ENCODE data around the gene S100A5.
"Not testable (repeated sequence)": the region's sequence is repeated elsewhere in the genome, so short reads cannot be mapped to it uniquely, and the experiment has no call there.

S100A5 gene

GRCh38 chr1:153577624-153578051, 36.9 kb upstream of the S100A5 start:
- H3K9me3 ChIP-seq (ENCODE audit: control insufficient read depth in 2 of 2, low read length in 2 of 2) = no peaks in the 10 kb centered on the region
- no peak overlapping the region for H3K27ac ChIP-seq (ENCODE audit: low read length)
- no peak overlapping the region for H3K9ac ChIP-seq (ENCODE audit: low read length in 2 of 2)
- no peaks in the 10 kb centered on the region for H3K27me3 ChIP-seq (ENCODE audit: control insufficient read depth in 1 of 2, insufficient read depth in 2 of 2, low read length in 2 of 2)
- no peak overlapping the region for H3K4me3 ChIP-seq (ENCODE audit: low read length in 2 of 2)
- H3K4me1 ChIP-seq (ENCODE audit: control insufficient read depth, insufficient read depth, low read length) = no peaks in the 10 kb centered on the region
- no peaks in the 10 kb centered on the region for H3K36me3 ChIP-seq (ENCODE audit: control insufficient read depth in 2 of 2, insufficient read depth in 2 of 2, low read length in 2 of 2)

GRCh38 chr1:153577138-153577537, 36.4 kb upstream of the S100A5 start:
- Histone ChIP-seq H3K4me1 (ENCODE audit: control insufficient read depth, insufficient read depth, low read length) (no peaks in the 10 kb centered on the region), H3K9me3 (ENCODE audit: control insufficient read depth in 2 of 2, low read length in 2 of 2) (no peaks in the 10 kb centered on the region), H3K36me3 (ENCODE audit: control insufficient read depth in 2 of 2, insufficient read depth in 2 of 2, low read length in 2 of 2) (no peaks in the 10 kb centered on the region), H3K27ac (ENCODE audit: low read length) (no peak overlapping the region), H3K9ac (ENCODE audit: low read length in 2 of 2) (no peak overlapping the region), H3K4me3 (ENCODE audit: low read length in 2 of 2) (no peak overlapping the region), H3K27me3 (ENCODE audit: control insufficient read depth in 1 of 2, insufficient read depth in 2 of 2, low read length in 2 of 2) (no peaks in the 10 kb centered on the region)

DNA sequence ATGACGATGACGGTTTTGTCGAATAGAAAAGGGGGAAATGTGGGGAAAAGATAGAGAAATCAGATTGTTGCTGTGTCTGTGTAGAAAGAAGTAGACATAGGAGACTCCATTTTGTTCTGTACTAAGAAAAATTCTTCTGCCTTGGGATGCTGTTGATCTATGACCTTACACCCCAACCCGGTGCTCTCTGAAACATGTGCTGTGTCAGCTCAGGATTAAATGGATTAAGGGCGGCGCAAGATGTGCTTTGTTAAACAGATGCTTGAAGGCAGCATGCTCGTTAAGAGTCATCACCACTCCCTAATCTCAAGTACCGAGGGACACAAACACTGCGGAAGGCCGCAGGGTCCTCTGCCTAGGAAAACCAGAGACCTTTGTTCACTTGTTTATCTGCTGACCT, 34.8 kb upstream of the S100A5 start:
- H3K9me3 ChIP-seq (ENCODE audit: control insufficient read depth in 2 of 2, low read length in 2 of 2); H3K4me3 ChIP-seq (ENCODE audit: low read length in 2 of 2); H3K9ac ChIP-seq (ENCODE audit: low read length in 2 of 2); H3K36me3 ChIP-seq (ENCODE audit: control insufficient read depth in 2 of 2, insufficient read depth in 2 of 2, low read length in 2 of 2); H3K4me1 ChIP-seq (ENCODE audit: control insufficient read depth, insufficient read depth, low read length); H3K27me3 ChIP-seq (ENCODE audit: control insufficient read depth in 1 of 2, insufficient read depth in 2 of 2, low read length in 2 of 2); H3K27ac ChIP-seq (ENCODE audit: low read length): not testable (repeated sequence)

DNA sequence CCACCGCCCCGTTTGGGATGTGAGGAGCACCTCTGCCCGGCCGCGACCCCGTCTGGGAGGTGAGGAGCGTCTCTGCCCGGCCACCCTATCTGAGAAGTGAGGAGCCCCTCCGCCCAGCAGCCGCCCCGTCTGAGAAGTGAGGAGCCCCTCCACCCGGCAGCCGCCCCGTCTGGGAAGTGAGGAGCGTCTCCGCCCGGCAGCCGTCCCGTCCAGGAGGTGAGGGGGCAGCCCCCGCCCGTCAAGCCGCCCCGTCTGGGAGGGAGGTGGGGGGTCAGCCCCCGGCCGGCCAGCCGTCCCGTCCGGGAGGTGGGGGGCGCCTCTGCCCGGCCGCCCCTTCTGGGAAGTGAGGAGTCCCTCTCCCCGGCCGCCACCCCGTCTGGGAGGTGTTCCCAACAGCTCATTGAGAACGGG, 34.4 kb upstream of the S100A5 start:
- not testable (repeated sequence) for H3K36me3 ChIP-seq (ENCODE audit: control insufficient read depth in 2 of 2, insufficient read depth in 2 of 2, low read length in 2 of 2); H3K4me1 ChIP-seq (ENCODE audit: control insufficient read depth, insufficient read depth, low read length); H3K4me3 ChIP-seq (ENCODE audit: low read length in 2 of 2); H3K9me3 ChIP-seq (ENCODE audit: control insufficient read depth in 2 of 2, low read length in 2 of 2); H3K27ac ChIP-seq (ENCODE audit: low read length); H3K9ac ChIP-seq (ENCODE audit: low read length in 2 of 2); H3K27me3 ChIP-seq (ENCODE audit: control insufficient read depth in 1 of 2, insufficient read depth in 2 of 2, low read length in 2 of 2)

DNA sequence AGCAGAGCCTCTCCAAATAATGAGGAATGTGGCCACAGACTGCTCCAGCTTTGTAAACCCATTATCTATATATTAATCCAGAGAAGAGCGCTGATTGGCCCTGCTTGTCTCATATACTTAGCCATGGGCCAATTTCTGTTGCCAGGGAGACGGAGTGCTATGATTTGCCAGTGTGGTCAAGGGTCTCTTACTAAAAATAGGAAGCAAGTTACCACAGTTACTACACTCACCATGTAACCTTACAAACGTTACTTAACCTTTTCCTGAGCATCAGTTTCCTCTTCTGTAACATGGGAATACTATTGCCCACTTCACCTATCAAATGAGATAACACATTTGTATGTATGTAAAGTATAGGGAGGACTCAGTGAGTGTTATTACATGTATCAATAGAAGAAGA, 32.6 kb upstream of the S100A5 start:
- Histone ChIP-seq H3K27me3 (ENCODE audit: control insufficient read depth in 1 of 2, insufficient read depth in 2 of 2, low read length in 2 of 2) (no peaks in the 10 kb centered on the region), H3K9me3 (ENCODE audit: control insufficient read depth in 2 of 2, low read length in 2 of 2) (no peaks in the 10 kb centered on the region), H3K27ac (ENCODE audit: low read length) (peak overlapping the region; percentile 49), H3K36me3 (ENCODE audit: control insufficient read depth in 2 of 2, insufficient read depth in 2 of 2, low read length in 2 of 2) (no peaks in the 10 kb centered on the region), H3K4me1 (ENCODE audit: control insufficient read depth, insufficient read depth, low read length) (peaks cover 6% of the 10 kb centered on the region), H3K4me3 (ENCODE audit: low read length in 2 of 2) (no peak overlapping the region), H3K9ac (ENCODE audit: low read length in 2 of 2) (no peak overlapping the region)

GRCh38 chr1:153572569-153573015, 31.9 kb upstream of the S100A5 start:
- Histone ChIP-seq H3K27ac (ENCODE audit: low read length) (peak overlapping the region; percentile 49), H3K4me3 (ENCODE audit: low read length in 2 of 2) (no peak overlapping the region), H3K4me1 (ENCODE audit: control insufficient read depth, insufficient read depth, low read length) (peaks cover 13% of the 10 kb centered on the region), H3K36me3 (ENCODE audit: control insufficient read depth in 2 of 2, insufficient read depth in 2 of 2, low read length in 2 of 2) (no peaks in the 10 kb centered on the region), H3K27me3 (ENCODE audit: control insufficient read depth in 1 of 2, insufficient read depth in 2 of 2, low read length in 2 of 2) (no peaks in the 10 kb centered on the region), H3K9ac (ENCODE audit: low read length in 2 of 2) (peak overlapping the region; percentile 13 to 51), H3K9me3 (ENCODE audit: control insufficient read depth in 2 of 2, low read length in 2 of 2) (no peaks in the 10 kb centered on the region)

DNA sequence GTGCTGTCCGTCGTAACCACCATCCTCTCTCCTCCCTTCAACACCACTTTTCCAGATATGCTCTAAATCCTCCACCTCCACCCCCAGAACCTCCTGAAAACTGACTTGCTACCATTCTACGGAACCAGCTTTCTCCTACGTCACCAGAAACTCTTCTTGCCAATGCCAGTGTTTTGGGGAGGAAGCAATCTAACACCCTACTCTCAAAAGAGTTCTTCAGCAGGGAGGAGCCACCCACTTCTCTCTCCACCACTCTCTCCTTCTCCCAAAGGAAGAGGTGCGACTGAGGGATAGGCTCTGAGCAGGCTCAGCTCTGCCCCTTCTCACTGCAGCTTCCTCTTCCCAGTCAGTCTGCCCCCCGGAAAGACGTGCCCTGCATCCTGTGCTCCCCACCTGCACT, 31.0 kb upstream of the S100A5 start:
- H3K4me3 ChIP-seq (ENCODE audit: low read length in 2 of 2) = no peak overlapping the region
- no peaks in the 10 kb centered on the region for H3K36me3 ChIP-seq (ENCODE audit: control insufficient read depth in 2 of 2, insufficient read depth in 2 of 2, low read length in 2 of 2)
- H3K9ac ChIP-seq (ENCODE audit: low read length in 2 of 2) = no peak overlapping the region
- H3K27ac ChIP-seq (ENCODE audit: low read length) = no peak overlapping the region
- peaks cover 21% of the 10 kb centered on the region for H3K4me1 ChIP-seq (ENCODE audit: control insufficient read depth, insufficient read depth, low read length)
- H3K27me3 ChIP-seq (ENCODE audit: control insufficient read depth in 1 of 2, insufficient read depth in 2 of 2, low read length in 2 of 2) = no peaks in the 10 kb centered on the region
- H3K9me3 ChIP-seq (ENCODE audit: control insufficient read depth in 2 of 2, low read length in 2 of 2) = no peaks in the 10 kb centered on the region

GRCh38 chr1:153570874-153571273, 30.1 kb upstream of the S100A5 start:
- no peak overlapping the region for H3K9ac ChIP-seq (ENCODE audit: low read length in 2 of 2)
- H3K9me3 ChIP-seq (ENCODE audit: control insufficient read depth in 2 of 2, low read length in 2 of 2) = no peaks in the 10 kb centered on the region
- no peaks in the 10 kb centered on the region for H3K27me3 ChIP-seq (ENCODE audit: control insufficient read depth in 1 of 2, insufficient read depth in 2 of 2, low read length in 2 of 2)
- no peaks in the 10 kb centered on the region for H3K36me3 ChIP-seq (ENCODE audit: control insufficient read depth in 2 of 2, insufficient read depth in 2 of 2, low read length in 2 of 2)
- no peak overlapping the region for H3K27ac ChIP-seq (ENCODE audit: low read length)
- H3K4me1 ChIP-seq (ENCODE audit: control insufficient read depth, insufficient read depth, low read length) = peaks cover 29% of the 10 kb centered on the region
- H3K4me3 ChIP-seq (ENCODE audit: low read length in 2 of 2) = no peak overlapping the region

DNA sequence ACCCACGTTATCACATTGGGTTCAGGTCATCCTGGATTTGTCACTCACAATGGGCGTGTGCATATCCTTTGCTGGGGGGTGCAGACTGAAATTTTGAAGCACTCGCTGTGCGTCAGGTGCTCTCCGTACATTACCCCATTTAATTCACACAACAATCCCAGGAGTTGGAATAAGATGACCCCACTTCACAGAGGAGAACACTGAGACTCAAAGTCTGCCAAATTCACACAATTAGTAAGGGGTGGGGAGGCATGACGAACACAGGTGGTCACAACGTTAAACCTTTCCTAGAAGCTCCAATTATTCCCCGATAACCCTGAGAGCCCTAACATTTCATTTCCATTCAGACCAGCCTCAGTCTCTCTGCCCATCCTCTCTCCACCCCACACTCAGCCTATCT, 28.7 kb upstream of the S100A5 start:
- Histone ChIP-seq H3K9ac (ENCODE audit: low read length in 2 of 2) (no peak overlapping the region), H3K27me3 (ENCODE audit: control insufficient read depth in 1 of 2, insufficient read depth in 2 of 2, low read length in 2 of 2) (no peaks in the 10 kb centered on the region), H3K4me1 (ENCODE audit: control insufficient read depth, insufficient read depth, low read length) (peaks cover 36% of the 10 kb centered on the region), H3K4me3 (ENCODE audit: low read length in 2 of 2) (no peak overlapping the region), H3K36me3 (ENCODE audit: control insufficient read depth in 2 of 2, insufficient read depth in 2 of 2, low read length in 2 of 2) (no peaks in the 10 kb centered on the region), H3K27ac (ENCODE audit: low read length) (no peak overlapping the region), H3K9me3 (ENCODE audit: control insufficient read depth in 2 of 2, low read length in 2 of 2) (no peaks in the 10 kb centered on the region)

DNA sequence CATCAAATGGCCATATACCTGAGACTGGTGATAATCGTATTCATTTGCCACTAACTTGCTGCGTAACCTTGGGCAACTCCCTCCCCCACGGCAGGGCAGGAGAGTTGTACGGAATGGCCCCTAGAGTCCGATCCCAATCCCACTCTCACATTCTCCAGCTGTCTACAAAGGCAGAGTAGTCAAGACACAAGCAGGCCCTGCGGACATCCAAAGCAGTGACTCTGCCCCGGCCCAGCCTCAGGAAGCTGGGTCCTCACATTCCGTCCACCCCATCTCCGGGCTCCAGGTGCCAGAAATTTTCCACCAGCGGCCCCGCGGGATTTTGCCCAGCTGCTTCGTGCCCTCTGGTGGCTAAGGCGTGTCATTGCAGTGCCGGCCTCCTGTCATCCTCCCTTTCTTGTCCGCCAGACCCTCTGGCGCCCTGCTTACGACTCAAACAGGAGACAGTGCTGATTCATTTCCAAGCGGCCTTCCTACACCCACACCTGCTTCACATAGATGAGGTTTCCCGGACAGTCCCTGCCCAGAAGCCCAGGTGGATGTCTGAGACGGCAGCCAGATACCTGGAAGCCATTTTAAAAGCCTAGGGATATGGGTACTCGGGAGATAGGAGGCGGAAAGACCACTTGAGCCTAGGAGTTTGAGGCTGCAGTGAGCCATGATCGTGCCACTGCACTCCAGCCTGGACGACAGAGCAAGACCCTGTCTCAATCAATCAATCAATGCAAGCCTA, 27.8 kb upstream of the S100A5 start:
- peak overlapping the region; percentile 46 for H3K27ac ChIP-seq (ENCODE audit: low read length)
- peaks cover 36% of the 10 kb centered on the region for H3K4me1 ChIP-seq (ENCODE audit: control insufficient read depth, insufficient read depth, low read length)
- peak overlapping the region; percentile 64 to 71 for H3K9ac ChIP-seq (ENCODE audit: low read length in 2 of 2)
- no peaks in the 10 kb centered on the region for H3K36me3 ChIP-seq (ENCODE audit: control insufficient read depth in 2 of 2, insufficient read depth in 2 of 2, low read length in 2 of 2)
- H3K27me3 ChIP-seq (ENCODE audit: control insufficient read depth in 1 of 2, insufficient read depth in 2 of 2, low read length in 2 of 2) = no peaks in the 10 kb centered on the region
- peak overlapping the region; percentile 60 to 73 for H3K4me3 ChIP-seq (ENCODE audit: low read length in 2 of 2)
- H3K9me3 ChIP-seq (ENCODE audit: control insufficient read depth in 2 of 2, low read length in 2 of 2) = no peaks in the 10 kb centered on the region

DNA sequence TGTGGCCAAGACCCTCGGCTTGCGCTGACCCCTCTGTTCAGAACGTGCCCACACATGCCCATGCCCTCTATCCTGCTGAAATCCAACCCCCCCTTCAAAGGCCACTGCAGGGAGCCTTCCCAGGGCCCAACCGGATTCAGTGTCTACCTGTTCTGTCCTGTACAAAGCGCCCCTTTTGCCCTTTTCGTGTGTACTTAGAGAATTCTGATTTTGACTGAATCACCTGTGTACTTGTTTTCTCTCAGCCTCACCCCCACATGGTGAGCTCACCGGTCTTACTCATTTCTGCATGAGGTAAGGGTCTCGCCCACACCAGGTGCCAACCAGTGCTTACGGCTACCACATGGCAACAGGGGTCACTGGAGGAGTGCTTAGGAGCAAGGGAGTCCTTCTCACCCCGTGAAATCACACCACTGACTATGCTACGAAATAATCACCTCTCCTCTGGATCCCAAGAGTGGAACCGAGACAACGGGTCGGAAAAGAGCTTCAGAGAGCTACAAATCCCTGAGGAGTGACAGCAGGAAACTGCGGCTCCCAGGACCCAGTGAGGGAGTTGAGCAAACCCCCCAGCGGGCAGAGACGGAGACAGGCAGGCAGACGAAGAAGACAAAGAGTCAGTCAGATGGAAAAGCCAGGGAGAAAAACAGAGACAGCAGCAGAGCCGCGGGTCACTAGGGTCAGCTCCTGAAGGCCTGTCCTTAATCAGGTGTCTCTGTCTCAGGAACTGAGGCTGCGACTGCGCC, 27.1 kb upstream of the S100A5 start:
- H3K27me3 ChIP-seq (ENCODE audit: control insufficient read depth in 1 of 2, insufficient read depth in 2 of 2, low read length in 2 of 2) = no peaks in the 10 kb centered on the region
- H3K27ac ChIP-seq (ENCODE audit: low read length) = peak overlapping the region; percentile 46
- peak overlapping the region; percentile 60 to 73 for H3K4me3 ChIP-seq (ENCODE audit: low read length in 2 of 2)
- H3K9ac ChIP-seq (ENCODE audit: low read length in 2 of 2) = peak overlapping the region; percentile 64 to 71
- no peaks in the 10 kb centered on the region for H3K9me3 ChIP-seq (ENCODE audit: control insufficient read depth in 2 of 2, low read length in 2 of 2)
- peaks cover 36% of the 10 kb centered on the region for H3K4me1 ChIP-seq (ENCODE audit: control insufficient read depth, insufficient read depth, low read length)
- H3K36me3 ChIP-seq (ENCODE audit: control insufficient read depth in 2 of 2, insufficient read depth in 2 of 2, low read length in 2 of 2) = no peaks in the 10 kb centered on the region

Measured in stomach smooth muscle (tissue), 2 donors.